HEK293 (cell line): ENCODE data around the gene CCDC24.

Experiments used
- BCL6B ChIP-seq: fragments of 450-650 bp; formaldehyde crosslinking; IDR thresholded peaks from 2 replicates; pipeline ENCODE4 v1.5.1; 2017; ENCODE audit warnings: missing biosample characterization, missing genetic modification characterization
- CTCF ChIP-seq: fragments of 450-650 bp; formaldehyde crosslinking; IDR thresholded peaks from 2 replicates; pipeline ENCODE4 v1.5.1; 2016; ENCODE audit warnings: missing biosample characterization, missing genetic modification characterization
- KLF16 ChIP-seq: fragments of 450-650 bp; formaldehyde crosslinking; IDR thresholded peaks from 2 replicates; pipeline ENCODE4 v1.5.1; 2017; ENCODE audit warnings: missing biosample characterization, missing genetic modification characterization
- KLF17 ChIP-seq: fragments of 450-650 bp; formaldehyde crosslinking; IDR thresholded peaks from 2 replicates; pipeline ENCODE4 v1.5.1; 2016; ENCODE audit warnings: missing biosample characterization, missing genetic modification characterization
- KLF8 ChIP-seq: fragments of 450-650 bp; formaldehyde crosslinking; IDR thresholded peaks from 2 replicates; pipeline ENCODE4 v1.5.1; 2016; ENCODE audit warnings: missing biosample characterization, missing genetic modification characterization
- OSR2 ChIP-seq: fragments of 450-650 bp; formaldehyde crosslinking; IDR thresholded peaks from 2 replicates; pipeline ENCODE4 v1.5.1; 2016; ENCODE audit warnings: missing biosample characterization, missing genetic modification characterization
- SP2 ChIP-seq: fragments of 450-650 bp; formaldehyde crosslinking; IDR thresholded peaks from 2 replicates; pipeline ENCODE4 v1.5.1; 2016; ENCODE audit warnings: missing biosample characterization, missing genetic modification characterization
- SP3 ChIP-seq: fragments of 450-650 bp; formaldehyde crosslinking; IDR thresholded peaks from 2 replicates; pipeline ENCODE4 v1.5.1; 2016; ENCODE audit warnings: missing biosample characterization, missing genetic modification characterization
- YY2 ChIP-seq: fragments of 450-650 bp; formaldehyde crosslinking; IDR thresholded peaks from 2 replicates; pipeline ENCODE4 v1.5.1; 2016; ENCODE audit warnings: missing biosample characterization, missing genetic modification characterization
- ZBTB17 ChIP-seq: fragments of 450-650 bp; formaldehyde crosslinking; IDR thresholded peaks from 2 replicates; pipeline ENCODE4 v1.5.1; 2016; ENCODE audit warnings: missing biosample characterization, missing genetic modification characterization
- ZBTB20 ChIP-seq: fragments of 450-650 bp; formaldehyde crosslinking; IDR thresholded peaks from 2 replicates; pipeline ENCODE4 v1.5.1; 2016; ENCODE audit warnings: missing biosample characterization, missing genetic modification characterization
- ZIC2 ChIP-seq: fragments of 450-650 bp; formaldehyde crosslinking; IDR thresholded peaks from 2 replicates; pipeline ENCODE4 v1.5.1; 2016; ENCODE audit warnings: missing biosample characterization, missing genetic modification characterization
- ZNF26 ChIP-seq: fragments of 450-650 bp; formaldehyde crosslinking; IDR thresholded peaks from 2 replicates; pipeline ENCODE4 v1.5.1; 2016; ENCODE audit warnings: missing biosample characterization, missing genetic modification characterization
- ZNF335 ChIP-seq: fragments of 450-650 bp; formaldehyde crosslinking; conservative IDR thresholded peaks from 2 replicates; pipeline ENCODE4 v1.5.1; 2016; ENCODE audit warnings: missing biosample characterization, missing genetic modification characterization
- ZNF518A ChIP-seq: fragments of 450-650 bp; formaldehyde crosslinking; conservative IDR thresholded peaks from 2 replicates; pipeline ENCODE4 v1.5.1; 2016; ENCODE audit warnings: low read depth, missing biosample characterization, missing genetic modification characterization
- ZNF704 ChIP-seq: fragments of 450-650 bp; formaldehyde crosslinking; IDR thresholded peaks from 2 replicates; pipeline ENCODE4 v1.5.1; 2016; ENCODE audit warnings: missing biosample characterization, missing genetic modification characterization
- ZSCAN18 ChIP-seq: fragments of 450-650 bp; formaldehyde crosslinking; IDR thresholded peaks from 2 replicates; pipeline ENCODE4 v1.5.1; 2016; ENCODE audit warnings: missing biosample characterization, missing genetic modification characterization

CCDC24 gene

GRCh38 chr1:43969746-43970466 lies 21.5 kb upstream of the CCDC24 start, which contains the start of gene DPH2 (continued):
- TF ChIP-seq ZNF518A (tag by site-specific recombination) (peak; percentile 93), YY2 (peak; percentile 58; the same call in 1 of the 2 replicates), KLF17 (tag by site-specific recombination) (no peak), ZNF26 (tag by site-specific recombination) (no peak), ZNF335 (tag by site-specific recombination) (peak; percentile 53), BCL6B (tag by site-specific recombination) (peak; percentile 99), ZNF704 (tag by site-specific recombination) (peak; percentile 59; the same call in 1 of the 2 replicates), KLF16 (tag by site-specific recombination) (0 out of 2 replicates have a peak, but pooled peaks have one; percentile 48), ZIC2 (tag by site-specific recombination) (peak; percentile 9; the same call in 1 of the 2 replicates), ZBTB17 (tag by site-specific recombination) (peak; percentile 89), ZSCAN18 (tag by site-specific recombination) (no peak), SP2 (peak; percentile 96), KLF8 (tag by site-specific recombination) (peak; percentile 49; the same call in 1 of the 2 replicates), CTCF (peak; percentile 58), OSR2 (tag by site-specific recombination) (0 out of 2 replicates have a peak, but pooled peaks have one; percentile 27), ZBTB20 (tag by site-specific recombination) (peak; percentile 63; the same call in 1 of the 2 replicates), SP3 (tag by site-specific recombination) (peak; percentile 90)
- TF ChIP-seq, all 188 proteins: peak for 23
